Esophagus mucosa (tissue), 1 donor: ENCODE measurements around the gene HOOK1. TPM values are rescaled to one million over a fixed set of nuclear protein-coding genes. Genes with fewer than 3 reads are reported as not detected.

ENCODE experiments used
- ATAC-seq: fragments of 200-7000 bp; cut with Tn5 transposase; one replicate; pipeline ENCODE4 v1.9.1; 2020
- total RNA-seq: library from RNA; stranded (reverse); gene quantifications from one replicate; pipeline ENCODE4 v1.2.4, GENCODE V29; 2023
- donor health status: DM: yes; HTN: yes; CAD: no.

The HOOK1 gene
- total RNA-seq: 31.4 TPM

DNA sequence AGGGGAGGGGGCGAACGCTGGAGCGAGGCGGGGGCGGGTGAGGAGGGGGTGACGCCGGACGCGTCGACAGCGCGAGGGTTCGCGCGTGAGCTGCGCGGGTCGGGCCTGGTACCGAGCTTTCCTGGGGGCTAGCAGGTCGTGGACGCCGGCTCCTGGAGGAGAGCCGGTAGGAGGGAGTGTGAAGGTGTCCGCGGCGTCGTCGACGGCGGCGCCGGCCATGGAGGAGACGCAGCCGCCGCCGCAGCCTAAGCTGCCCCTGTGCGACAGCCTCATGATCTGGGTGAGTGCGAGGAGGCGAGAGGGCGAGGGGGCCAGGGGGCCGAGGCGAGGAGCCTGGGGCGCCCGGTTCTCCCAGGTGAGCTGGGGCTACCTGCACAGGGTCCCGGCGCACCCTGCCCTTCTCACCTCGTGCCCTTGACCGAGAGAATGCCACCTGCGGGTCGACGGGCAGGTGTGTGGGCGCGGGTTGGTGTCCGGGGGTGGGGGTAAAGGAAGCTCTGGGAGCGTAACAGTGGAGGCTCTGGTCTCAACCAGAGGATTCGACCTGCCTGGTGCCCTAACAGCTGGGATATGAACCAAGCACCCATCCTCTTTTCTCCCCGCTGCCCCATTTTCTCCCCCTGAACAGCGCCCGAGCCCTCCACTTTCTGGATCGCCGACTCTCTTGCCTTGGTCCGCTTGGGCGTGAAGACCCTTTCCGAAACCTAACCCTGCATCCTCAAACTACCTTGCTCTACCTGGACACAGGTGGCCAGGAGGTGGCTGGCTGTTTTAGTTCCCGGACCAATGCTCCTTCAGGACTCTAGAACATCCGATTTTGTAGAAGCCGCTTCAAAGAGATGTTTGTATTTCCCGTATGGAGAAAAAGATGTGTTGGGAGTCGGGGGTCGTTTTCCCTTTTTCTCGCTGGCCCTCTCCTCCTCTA, at the start of gene HOOK1:
Gene HOOK1, plus strand, starts transcription at position 49 of the 925 bp plus-strand sequence. Its CDS starts 169 bp downstream, at position 218.
- no peak for ATAC-seq

DNA sequence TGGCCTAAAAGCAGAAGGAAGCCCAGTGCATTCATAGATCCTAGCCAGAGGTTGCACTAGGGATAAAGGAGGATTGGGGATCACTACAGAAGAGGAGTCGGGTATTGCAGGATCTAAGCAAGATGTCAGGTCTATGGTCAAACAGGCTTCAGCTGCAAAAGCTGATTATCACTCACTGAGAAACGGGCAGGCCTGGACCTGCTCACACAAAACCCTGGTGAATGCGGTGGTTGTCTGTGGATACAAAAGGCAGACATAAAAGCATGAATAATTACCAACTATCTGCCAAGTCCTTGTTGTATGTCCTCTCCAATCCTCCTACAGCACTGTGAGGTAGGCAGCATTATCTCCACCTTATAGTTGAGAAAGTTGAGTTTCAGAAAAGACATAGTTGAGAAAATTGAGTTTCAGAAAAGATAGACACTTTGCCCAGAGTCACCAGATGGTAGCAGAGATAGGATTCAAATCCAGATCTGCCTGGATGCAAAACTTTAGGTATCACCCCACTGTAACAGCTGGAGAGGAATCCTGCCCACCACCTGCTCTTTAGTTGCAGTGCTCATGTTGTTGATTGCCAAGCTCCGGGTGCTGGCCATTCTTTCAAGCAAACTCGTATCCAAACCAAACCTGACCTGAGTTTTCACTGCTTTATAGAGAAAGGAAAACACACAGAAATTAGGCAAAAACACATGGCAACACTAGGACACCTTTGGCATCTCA, 49.6 kb upstream of the HOOK1 start:
- ATAC-seq: peak; percentile 77

DNA sequence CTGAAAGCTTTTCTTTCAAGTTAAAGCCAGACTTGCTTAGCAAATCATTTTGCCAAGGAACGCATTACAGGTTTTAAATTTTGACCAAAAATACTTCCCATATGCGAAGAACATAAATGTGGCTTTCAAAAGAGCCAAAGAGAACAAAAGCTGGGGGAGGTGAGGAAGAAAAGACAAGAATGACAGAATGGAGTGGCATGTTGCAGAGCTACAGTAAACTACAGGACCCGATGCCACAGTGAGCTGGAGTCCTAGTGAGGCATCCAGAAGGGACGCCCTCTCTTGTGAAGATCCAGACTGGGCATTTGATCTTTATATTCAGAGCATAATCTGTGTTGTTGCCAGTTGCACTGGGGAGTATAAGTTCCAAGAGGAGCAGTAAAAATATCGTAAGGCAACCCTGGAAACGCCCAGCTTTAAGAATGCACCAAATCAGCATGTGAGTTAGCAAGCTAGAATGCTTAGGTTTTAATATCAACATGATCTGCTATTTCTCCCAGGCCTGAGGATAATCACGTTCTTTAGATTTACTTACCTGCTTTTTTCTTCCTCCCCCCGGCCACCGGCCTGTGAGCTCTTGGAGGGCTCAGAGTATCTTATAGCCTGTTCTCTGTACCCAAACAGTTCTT, 48.4 kb upstream of the HOOK1 start:
- ATAC-seq: no peak

DNA sequence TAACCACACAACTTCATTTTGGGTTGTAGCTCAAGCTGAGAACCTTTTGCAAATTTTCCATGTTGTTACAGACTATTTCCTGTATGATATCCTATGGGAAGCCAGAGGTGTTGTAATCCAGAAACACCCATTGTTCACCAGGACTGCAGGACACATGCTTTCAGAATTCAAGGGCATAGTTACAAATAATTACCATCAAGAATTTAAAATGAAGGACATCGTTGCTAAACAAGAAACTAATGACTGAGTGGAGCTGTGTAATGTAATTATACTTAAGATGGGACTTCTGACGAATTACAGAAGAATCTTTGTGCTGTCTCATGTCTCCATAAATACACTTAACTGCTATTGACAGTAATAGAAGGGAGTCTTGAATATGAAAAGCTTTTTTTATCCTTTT, 47.6 kb upstream of the HOOK1 start:
- no peak for ATAC-seq

DNA sequence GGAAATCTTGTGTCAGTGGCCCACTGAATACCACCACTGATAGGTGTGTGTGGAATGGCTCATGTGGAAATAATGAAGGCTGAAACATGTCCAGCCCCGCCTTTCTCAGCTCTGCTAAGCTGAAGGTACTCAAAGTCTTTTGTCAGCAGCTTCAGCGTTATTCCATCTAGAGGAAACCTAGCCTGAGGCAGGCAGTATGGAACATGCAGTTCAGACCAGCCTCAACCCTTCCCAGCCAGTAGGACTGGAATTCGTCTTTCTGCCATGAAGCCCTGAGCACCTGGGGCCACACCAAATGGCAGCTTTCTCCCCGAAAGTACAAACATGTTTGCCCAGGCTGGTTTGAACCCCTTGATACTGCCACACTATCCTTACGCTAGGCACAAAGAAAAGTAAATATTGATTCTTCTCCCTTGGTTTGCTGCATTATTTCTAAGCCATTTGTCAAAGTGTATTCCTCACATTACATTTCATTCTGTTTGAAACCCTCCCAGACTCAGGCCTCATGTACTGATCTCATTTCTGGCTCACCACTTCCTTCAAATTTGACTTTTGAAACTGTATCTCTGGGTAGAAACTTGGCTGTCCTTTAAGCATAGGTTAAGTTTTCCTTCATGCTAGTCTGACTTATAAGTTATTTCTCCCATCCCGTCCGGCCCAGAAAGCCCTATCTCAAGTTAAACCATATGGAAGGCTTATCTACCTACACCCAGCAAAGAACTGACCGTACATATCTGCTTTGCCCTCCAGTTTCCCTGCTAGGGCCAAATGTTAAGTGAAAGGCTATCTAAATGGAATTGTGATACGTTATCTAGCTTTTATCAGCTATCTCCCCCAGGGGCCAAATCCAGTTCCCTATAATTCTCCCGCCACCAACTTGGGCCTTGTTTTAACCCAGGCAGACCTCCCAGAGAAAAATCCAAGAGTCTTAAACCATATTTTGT, 45.7 kb upstream of the HOOK1 start:
- peak; percentile 93 for ATAC-seq

DNA sequence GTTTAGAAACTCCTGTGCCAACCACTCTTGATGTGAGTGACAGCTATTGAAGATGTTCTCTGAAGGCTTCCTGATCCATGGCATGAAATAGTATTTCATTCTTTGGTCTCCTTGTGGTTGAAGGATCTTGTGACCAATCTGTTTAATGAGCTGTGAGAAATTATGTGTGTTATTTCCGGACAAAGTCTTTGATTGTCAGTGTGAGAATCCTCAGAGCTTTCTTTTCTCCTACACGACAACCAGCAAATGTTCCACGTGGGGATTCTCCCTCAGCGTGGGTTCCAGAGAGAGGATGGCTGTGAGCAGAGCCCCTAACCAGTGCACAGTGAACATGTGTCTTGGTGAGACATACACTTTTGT, 45.0 kb upstream of the HOOK1 start:
- ATAC-seq: no peak

DNA sequence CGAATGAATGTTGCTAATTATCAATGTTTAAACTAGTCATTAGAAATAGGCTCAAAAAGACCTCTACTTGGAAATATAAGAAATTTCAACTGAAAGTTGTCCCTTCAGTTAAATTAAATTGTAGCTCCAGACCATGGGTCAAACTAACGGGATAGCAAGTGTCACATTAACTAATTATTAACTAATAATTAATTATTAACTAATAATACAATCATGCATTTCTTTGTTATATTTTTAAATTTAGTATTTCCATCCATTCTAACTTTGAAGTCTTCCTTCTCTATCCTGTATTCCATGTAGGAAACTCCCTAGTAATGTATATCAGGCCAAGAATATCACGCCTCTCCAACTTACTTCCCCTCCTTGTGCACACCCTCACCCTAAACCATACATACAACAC, 43.4 kb upstream of the HOOK1 start:
- ATAC-seq: no peak

DNA sequence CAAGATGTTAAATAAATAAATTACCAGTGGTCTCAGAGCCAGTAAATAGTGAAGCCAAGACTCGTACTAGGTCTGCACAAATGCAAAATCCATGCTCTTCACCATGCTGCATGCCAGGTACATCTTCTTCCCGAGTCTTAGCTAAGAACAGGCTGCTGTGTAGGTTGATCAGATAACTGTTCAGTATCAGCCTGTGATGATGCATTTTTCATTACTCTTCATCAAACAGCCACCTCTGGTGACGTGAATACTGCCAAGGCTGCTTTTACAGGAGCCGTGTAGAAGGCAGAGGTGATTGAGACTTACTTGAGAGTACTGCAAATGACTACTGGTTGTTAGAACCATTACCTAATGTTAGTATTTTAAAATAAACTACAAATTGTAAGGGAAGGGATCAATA, 39.3 kb upstream of the HOOK1 start:
- no peak for ATAC-seq

DNA sequence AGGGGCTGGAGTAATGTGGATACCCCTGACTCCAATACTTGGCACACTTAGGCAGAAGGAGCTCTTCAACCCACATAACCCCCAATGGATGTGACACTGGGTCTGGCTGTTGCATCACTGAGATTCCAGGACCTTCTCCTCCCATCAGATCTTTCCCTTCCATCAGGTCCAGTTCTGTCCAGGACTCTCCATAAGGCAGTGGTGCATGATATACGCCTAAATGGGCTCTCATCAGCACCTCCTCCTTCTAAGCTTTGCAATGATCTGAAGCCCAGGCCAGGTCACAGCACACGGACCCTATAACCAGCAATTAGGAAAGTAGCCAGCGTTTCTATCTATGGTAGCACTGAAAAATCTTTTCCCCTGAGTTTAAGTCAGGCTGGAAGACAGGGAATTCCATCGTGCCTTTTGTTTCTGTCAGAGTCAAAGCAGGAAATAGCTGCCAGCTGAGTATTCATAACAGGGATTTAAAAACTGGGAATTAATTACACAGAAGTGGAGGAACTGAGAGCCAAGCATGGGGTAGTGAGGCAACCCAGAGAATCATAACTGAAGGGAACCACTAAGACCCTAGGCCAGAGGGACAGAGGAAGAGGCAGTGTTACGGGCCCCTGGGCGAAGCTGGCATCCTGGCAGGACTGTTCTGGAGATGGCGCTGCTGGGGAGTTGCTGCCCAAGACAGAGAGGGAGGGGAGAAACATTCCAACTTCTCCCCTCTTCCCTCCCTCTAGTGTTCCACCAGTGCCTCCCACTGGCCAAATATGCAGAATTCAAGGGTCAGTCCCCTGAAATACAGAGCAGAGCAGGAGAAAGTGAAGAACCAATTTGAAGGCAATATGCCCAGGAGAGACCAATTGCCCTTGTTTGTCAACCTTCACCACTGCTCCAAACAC, 37.5 kb upstream of the HOOK1 start:
- no peak for ATAC-seq

DNA sequence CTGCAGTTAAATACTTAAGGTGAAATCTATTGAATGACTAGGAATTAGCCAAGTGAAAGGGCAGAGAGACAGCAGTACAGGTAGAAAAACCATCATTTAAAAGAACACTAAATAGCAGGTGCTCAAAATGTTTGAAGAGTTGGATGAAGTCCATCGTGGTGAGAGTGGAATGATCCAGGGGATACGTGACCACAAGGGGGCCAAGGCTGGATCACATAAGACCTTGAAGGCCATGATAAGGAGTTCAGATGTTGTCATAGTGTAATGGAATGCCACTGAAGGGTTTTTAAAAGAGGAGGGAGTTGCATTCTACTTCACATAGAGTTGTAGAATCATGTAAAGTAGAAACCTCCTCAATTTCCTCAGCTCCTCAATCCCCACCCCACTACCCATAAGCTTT, 34.8 kb upstream of the HOOK1 start:
- ATAC-seq: no peak

DNA sequence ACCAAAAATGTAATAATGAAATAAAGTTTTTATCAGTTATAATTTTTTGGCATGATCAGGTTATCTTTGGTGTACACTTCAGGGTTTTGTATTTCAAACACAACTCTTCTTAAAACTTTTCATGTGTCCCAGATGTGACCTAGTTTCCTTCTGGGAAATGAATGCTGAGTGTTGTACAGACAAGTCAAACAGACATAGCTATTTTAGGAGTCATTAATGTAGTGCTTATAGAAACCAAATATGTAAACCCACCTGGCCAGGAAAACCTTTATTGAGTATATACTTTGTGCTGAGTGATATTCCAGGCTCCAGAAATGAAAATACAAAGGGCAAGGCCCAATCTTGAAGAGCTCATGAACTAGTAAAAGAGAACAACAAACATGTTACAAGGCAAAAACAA, 25.9 kb upstream of the HOOK1 start:
- peak; percentile 55 for ATAC-seq

DNA sequence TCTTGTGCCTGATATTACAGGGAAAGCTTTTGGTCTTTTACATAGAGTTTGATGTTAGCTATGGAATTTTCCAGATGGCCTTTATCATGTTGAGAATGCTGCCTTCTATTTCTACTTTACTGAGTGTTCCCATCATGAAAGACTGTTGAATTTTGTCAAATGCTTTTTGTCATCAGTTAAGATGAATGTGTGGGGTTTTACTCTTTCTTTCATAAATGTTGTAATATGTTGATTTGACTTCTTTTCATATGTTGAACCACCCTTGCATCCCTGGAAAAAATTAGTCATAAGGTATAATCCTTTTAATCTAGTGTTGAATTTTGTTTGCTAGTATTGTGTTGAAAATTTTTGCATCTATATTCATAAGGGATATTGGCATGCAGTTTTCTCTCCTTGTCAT, 16.1 kb upstream of the HOOK1 start:
- no peak for ATAC-seq

DNA sequence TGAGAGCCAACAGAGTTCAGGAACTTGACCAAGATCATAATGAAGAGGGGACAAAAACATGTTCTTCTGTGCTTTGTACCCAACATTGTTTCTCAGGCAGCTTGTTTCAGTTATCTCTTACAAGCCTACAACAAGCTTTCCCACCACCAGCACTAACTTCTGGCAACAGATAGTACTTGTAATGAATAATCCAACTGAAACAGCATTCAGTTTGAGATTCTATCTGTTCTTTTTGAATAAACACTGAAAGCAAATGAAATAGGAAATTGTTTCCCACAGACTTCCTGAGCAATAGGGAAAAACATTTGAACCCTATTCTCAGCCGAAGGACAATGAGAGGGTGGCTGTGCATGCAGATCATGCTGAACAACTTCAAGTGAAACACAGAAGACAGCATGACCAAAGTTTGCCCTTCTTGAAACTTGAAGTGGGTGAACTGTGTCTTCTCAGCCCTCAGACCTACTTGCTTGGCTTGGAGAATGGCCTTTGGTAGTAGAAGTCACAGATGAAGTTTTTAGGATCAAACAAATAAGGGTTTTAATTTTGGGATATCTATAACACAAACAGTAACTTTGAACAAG, 11.2 kb upstream of the HOOK1 start:
- no peak for ATAC-seq

DNA sequence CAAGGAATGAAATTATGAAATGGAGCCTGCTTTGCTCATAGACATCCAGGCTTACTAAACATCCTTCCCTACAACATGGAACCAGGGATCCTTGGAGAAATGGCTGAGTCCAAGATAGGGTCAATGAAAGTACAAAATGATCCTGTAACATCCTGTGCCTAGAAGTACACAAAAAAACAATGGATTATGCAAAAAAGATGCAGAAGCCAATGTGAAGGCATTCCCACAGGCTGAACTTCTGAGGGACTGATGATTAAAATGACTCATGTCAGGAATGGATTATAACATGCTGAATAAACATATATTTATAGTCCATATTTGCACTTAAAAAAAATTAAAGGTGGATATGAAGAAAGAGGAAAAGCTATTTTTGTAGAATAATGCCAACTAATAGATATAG, 10.4 kb upstream of the HOOK1 start:
- ATAC-seq: no peak

DNA sequence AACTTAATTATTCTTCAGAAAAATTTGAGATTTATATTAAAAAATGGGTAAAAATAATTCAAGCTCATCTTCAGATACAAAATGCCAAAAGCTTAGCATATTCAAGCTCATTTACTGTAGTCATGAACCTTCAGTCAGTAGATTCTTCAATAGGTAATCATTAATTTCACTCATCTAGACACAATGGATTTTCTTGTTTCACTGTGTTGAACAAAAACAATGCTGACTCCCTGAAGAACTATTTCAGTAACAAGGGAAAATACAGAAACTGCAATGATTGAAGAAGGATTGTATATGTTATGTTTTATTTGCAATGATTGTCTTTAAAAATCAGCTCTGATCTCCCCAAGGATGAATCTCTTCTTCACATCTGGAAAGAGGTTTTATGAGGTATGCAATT, 9.2 kb upstream of the HOOK1 start:
- no peak for ATAC-seq

DNA sequence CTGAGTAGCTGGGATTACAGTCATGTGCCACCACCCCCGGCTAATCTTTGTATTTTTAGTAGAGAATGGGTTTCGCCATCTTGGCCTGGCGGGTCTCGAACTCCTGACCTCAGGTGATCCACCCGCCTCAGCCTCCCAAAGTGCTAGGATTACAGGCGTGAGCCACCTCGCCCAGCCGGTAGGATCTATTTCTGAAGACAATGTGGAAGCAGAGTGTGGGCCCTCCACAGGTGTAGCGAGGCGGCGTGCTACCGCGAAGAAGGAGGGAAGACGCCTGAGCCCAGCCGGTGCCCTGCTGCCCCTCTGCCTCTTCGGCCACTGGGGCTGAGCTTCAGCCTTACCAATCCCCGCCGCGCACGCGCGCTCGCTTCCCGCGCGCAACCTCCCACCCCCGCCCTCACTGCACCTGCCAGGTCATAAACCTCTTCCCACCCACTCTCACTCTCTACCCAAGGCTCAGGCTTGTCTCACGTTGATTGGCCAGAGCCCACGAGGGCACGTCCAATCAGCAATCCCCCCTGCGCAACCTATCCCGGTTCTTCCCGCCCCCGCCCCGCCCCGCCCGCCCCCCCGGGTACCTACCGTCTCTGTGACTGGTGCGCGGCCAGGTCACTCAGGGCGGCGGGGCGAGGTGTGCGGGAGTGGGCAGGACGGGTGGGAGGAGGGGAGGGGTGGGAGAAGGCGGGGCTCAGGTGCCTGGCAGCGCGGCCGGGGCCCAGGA, 409 bp upstream of the HOOK1 start:
- peak; percentile 98 for ATAC-seq

DNA sequence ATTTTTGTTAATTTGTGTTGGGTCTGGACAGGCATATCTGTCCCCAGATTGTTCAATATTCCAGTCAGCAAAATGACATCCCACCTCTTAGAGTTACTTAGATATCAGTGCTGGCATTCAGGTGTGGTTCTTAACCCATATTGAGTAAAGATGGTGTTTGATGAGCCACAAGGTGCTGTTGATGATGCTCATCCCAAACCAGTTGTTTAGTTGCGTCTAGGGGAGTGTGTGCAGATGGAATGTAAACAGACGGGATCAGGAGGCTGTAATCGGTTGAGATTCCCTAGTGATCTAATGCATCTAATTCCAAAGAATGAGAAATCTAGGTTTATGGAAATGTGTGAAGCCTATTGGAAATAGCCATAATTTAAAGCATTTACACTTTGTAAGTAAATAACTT, 1.1 kb downstream of the HOOK1 start:
- peak; percentile 34 for ATAC-seq

DNA sequence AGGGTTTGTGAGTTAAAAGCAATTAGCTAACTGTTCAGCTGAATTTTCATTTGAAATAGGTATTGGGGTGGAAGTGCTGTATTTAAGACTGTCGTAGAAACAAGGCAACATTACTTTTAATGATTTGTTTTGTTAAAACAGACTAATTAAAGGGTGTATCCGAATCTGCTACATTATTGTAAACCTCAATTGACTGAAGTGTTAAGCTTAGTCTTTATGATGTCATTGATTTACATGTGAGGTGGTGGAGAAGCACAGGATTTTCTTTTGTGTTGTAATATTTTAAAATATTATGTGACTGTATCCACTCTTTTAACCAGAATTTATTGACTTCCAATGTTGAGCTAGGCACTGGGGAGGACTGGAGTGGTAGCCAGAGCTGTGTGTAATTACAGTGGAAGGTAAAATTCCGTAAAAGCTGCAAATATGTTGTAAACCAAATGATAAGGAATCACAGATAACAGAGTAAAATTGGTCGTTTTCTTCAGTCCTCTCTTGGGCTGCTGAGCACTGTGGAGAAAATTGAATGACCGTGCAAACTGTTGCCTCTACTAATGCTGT, 1.6 kb downstream of the HOOK1 start:
- no peak for ATAC-seq

DNA sequence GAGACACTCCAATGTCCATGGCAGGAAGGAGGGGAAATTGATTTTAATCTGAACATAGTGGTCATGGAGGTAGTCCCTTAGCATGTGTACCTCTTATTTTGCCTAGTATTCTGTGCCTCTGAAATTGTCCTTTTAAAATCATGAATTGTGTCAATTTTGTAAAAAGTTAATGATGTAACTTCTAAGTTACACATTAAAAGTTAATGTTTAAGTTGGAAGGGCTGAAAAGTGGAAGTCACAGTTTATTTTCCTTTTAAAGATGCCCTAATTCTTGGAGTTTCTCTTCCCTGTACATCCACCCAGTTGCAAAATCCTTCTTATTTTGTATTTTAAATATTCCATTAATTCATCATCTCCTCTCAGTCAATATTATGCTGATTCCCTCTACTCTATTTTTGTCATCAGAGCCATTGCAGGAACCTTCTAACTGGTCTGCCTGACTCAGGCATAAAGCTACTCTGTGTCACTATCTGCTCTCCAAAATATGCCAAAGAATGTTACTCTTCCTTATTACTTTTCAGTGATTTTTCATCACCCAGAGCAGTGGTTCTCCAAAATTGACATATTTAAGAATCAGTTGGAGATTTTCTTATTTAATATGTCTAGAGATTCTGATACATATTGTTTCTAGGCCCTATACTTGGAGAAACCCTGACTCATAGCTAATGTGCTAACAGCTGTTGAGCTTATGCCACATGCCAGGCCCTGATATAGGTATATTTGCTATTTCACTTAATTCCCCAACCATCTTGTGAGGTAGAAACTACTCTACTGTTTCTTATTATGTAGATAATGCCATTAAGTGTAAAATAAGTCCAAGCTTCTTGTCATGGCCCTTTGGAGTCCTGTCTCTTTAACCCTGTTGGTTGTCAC, 5.1 kb downstream of the HOOK1 start:
- ATAC-seq: no peak
